ENCODE data around the gene SMPDL3A.
"Not testable (repeated sequence)": the region's sequence is repeated elsewhere in the genome, so short reads cannot be mapped to it uniquely, and the experiment has no call there.

SMPDL3A gene, protein sequence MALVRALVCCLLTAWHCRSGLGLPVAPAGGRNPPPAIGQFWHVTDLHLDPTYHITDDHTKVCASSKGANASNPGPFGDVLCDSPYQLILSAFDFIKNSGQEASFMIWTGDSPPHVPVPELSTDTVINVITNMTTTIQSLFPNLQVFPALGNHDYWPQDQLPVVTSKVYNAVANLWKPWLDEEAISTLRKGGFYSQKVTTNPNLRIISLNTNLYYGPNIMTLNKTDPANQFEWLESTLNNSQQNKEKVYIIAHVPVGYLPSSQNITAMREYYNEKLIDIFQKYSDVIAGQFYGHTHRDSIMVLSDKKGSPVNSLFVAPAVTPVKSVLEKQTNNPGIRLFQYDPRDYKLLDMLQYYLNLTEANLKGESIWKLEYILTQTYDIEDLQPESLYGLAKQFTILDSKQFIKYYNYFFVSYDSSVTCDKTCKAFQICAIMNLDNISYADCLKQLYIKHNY

GRCh38 chr6:122789182-122790027 is at the start of gene SMPDL3A:
Gene SMPDL3A, plus strand, starts transcription at chr6:122789258. Its CDS starts 89 bp downstream, at chr6:122789347.
- no peak for DNase-seq (ENCODE audit: low read depth in 1 of 2, low spot score in 1 of 2)

DNA sequence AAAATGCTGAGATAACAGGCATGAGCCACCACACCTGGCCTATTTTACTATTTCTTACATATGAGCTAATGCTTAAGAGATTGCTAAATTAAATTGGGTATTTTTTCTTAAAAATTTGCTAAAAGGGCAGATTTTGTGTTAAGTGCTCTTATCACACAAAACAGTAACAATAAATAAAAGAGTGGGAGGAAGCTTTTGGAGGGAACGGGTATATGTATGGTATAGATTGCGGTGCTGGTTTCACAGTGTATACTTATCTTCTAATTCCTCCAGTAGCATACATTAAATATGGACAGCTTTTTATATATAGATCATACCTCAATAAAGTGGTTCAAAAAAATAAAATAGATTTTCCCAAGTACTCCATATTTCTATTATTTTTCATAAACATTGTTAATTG is 49.0 kb upstream of the SMPDL3A start:
- no peak for DNase-seq (ENCODE audit: low read depth in 1 of 2, low spot score in 1 of 2)

GRCh38 chr6:122740936-122741335 is 48.1 kb upstream of the SMPDL3A start:
- DNase-seq (ENCODE audit: low read depth in 1 of 2, low spot score in 1 of 2), result no peak

- not testable (repeated sequence) for DNase-seq (ENCODE audit: low read depth in 1 of 2, low spot score in 1 of 2)
These were observed 44.8 kb upstream of the SMPDL3A start for GRCh38 chr6:122744247-122744646.

- not testable (repeated sequence) for DNase-seq (ENCODE audit: low read depth in 1 of 2, low spot score in 1 of 2)
These were observed 44.2 kb upstream of the SMPDL3A start for GRCh38 chr6:122744856-122745255.

DNA sequence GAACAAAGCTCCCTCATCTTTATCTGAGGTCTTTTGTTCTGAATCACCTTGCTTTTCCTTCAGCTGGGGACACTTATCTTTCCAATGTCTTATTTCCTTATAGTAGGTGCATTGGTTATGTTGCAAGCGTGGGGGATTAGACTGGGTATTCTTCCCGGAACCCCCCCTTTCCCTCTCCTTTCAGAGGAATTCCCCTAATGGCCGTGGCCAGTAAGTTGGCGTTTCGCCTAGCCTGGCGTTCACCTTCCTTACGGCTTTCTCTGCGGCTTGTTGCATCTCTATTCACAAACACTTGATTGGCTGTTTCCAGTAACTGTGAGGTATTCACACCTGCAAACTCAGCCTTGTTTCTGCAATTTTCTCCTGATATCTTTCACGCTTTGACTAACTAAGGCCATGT is 42.4 kb upstream of the SMPDL3A start:
- DNase-seq (ENCODE audit: low read depth in 1 of 2, low spot score in 1 of 2), result no peak

DNA sequence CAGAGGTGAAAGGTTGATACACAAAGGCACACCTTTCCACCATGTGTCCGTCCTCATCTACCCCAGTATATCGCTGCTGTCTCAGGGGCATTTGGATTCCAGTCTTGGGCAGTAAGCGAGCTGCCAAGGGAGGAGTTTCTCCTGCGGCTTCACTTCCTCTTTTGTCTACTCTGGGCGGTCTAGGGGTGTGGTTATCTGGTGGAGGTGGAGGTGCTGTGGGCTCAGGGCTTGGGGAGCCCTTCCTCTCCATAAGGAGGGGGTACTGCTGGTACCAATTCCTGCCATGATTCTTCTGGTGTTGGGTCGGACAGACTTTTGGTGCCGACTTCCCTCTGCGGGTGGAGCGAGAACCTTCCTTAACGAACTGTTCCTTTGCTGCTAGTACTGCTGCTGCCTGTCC is 41.5 kb upstream of the SMPDL3A start:
- DNase-seq (ENCODE audit: low read depth in 1 of 2, low spot score in 1 of 2), result no peak

GRCh38 chr6:122748945-122749344 is 40.1 kb upstream of the SMPDL3A start:
- not testable (repeated sequence) for DNase-seq (ENCODE audit: low read depth in 1 of 2, low spot score in 1 of 2)

- no peak for DNase-seq (ENCODE audit: low read depth in 1 of 2, low spot score in 1 of 2)
These were observed 39.5 kb upstream of the SMPDL3A start for GRCh38 chr6:122749451-122750050.

GRCh38 chr6:122751326-122751725 is 37.7 kb upstream of the SMPDL3A start:
- no peak for DNase-seq (ENCODE audit: low read depth in 1 of 2, low spot score in 1 of 2)

DNA sequence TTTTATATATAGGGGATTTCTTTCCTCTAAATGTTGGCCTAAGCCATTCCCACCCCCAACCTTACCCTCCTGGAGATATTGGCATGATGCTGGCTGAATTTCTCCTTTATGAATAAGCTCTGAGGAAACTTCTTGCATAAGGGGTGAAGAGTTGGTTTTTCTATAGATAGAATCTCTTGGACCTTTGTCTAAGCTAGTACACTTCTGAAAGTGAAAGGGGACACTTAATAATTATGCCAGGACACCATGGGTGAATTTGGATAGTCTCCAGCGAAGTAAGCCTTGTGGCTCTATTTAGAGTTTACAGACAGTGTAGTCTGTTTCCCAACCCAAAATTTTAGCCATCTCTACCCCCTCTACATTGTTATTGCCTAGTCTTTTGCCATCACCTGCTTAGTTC is 36.6 kb upstream of the SMPDL3A start:
- DNase-seq (ENCODE audit: low read depth in 1 of 2, low spot score in 1 of 2), result no peak

- no peak for DNase-seq (ENCODE audit: low read depth in 1 of 2, low spot score in 1 of 2)
These were observed 35.9 kb upstream of the SMPDL3A start for GRCh38 chr6:122753000-122753687.

DNA sequence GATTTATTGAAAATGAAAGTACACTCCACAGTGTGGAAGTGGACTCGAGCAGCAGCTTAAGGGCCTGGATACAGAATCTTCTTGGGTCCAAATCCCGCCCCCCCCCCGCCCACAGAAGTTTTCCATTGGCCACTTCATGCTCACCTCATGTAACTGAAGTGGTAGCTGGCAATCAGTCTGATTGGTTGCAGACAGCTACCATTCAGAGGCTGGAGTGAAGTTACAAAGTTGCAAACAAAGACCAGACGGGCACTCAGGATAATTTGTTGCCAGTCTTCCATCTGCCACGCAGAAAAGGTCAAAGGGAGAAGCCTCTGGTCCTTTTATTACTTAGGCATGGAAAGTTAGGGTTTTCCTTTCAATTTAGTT is 35.4 kb upstream of the SMPDL3A start:
- DNase-seq (ENCODE audit: low read depth in 1 of 2, low spot score in 1 of 2), result no peak

- no peak for DNase-seq (ENCODE audit: low read depth in 1 of 2, low spot score in 1 of 2)
These were observed 34.8 kb upstream of the SMPDL3A start for GRCh38 chr6:122754191-122754731.

GRCh38 chr6:122755901-122756300 is 33.2 kb upstream of the SMPDL3A start:
- DNase-seq (ENCODE audit: low read depth in 1 of 2, low spot score in 1 of 2), result no peak

- no peak for DNase-seq (ENCODE audit: low read depth in 1 of 2, low spot score in 1 of 2)
These were observed 30.1 kb upstream of the SMPDL3A start for GRCh38 chr6:122758927-122759334.

DNA sequence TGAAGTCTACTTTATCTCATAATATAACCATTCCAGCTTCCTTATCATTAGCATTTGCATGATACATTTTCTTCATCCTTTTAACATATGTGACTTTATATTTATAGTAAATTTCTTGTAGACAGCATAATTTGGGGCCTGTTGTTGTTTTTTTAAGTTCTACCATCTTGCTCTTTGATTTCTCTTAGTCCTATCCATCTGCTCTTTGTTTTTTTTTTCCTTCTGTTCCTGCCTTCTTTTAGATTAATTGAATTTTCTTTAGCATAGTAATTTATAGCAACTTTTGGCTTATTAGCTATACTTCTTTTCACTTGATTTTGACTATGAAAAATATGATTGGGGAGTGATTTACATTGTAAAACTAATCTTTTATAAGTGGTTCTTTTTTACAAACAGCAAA is 28.7 kb upstream of the SMPDL3A start:
- DNase-seq (ENCODE audit: low read depth in 1 of 2, low spot score in 1 of 2), result no peak

DNA sequence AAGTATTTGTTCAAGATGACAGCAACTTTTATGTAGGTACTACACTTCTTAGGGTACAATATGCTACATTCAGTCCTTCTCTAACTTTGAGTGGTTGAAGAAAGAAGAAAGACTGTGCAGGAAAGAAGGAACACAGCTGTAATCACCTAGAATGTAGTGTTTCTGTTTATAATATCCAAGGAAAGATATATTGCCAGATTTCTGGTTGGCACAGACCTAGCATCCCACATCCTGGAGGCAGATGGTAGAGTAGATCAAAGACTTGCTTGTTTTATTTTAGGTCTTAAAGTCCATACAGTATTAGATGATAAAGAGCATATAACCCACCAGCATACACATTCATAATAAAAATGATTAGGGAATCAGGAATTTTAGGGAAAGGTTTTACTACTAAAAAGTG is 22.8 kb upstream of the SMPDL3A start:
- DNase-seq (ENCODE audit: low read depth in 1 of 2, low spot score in 1 of 2), result no peak

DNA sequence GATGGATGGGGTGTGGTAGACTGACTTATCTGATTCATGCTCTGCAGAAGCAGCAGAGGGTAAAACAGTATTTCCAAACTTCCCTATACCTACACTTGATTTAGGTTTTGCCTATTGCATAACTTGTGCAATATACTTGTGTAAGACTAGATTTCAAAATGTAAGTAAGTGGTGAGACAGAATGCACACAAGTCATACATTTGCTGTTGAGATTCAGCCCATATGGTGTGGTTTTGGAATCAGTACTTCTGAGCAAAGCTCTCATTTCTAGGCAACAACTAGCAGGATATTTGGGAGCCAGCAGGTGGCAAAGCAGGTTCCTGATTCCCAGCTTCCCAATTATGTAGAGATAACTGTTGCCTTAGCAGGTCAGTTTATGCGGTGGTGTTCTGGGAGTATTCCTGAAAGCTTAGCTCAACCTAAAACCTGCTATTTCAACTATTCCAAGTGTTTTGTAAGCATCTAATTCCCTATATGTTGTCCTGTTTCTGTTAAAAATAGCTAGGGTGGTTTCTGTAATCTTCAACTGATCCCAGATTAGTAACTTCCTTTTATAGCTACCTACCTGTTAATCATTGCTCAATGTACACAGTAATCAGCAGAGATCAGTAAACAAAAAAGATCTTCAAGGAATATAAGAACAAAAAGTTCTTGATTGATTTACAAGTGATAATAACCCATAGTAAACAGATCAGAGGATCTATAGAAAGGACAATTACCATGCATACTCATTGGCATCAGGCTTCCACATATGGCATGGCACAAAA is 18.0 kb upstream of the SMPDL3A start:
- DNase-seq (ENCODE audit: low read depth in 1 of 2, low spot score in 1 of 2), result no peak

GRCh38 chr6:122772724-122773415 is 16.2 kb upstream of the SMPDL3A start:
- no peak for DNase-seq (ENCODE audit: low read depth in 1 of 2, low spot score in 1 of 2)
